GM12878 (cell line): ENCODE results near the gene COQ4. TPM values are rescaled to one million over a fixed set of nuclear protein-coding genes. Genes with fewer than 3 reads are reported as not detected.

Experiments
- ATAC-seq: fragments of 200-7000 bp; cut with Tn5 transposase; 3 replicates; pipeline ENCODE4 v1.9.1; 2020; ENCODE audit warnings: mild to moderate bottlenecking, moderate library complexity
- BruUV-seq: library from RNA; stranded (reverse); fragments of 400-500 nt; replicated peaks from 2 replicates; lab custom pipeline; 2021; lab: Mats Ljungman, UMichigan
- CTCF ChIA-PET: fragments of 300-600 bp; sonication (Branson Sonifier 250); formaldehyde crosslinking; extraction: SDS; loops from one replicate; lab custom pipeline; 2021; ENCODE audit warnings: inconsistent platforms; lab: Yijun Ruan, JAX
- POLR2A ChIA-PET: fragments of 350-600 bp; formaldehyde crosslinking; extraction: SDS; loops from one replicate; lab custom pipeline; 2021; ENCODE audit warnings: inconsistent platforms; lab: Charles Lee
- RAD21 ChIA-PET: fragments of 300-600 bp; sonication (Branson Sonifier 250); formaldehyde crosslinking; loops from one replicate; lab custom pipeline; 2023; ENCODE audit warnings: antibody characterized with exemption; ENCODE audit not compliant: unreplicated experiment; lab: Charles Lee
- SMC1A ChIA-PET: fragments of 300-600 bp; sonication (Branson Sonifier 250); formaldehyde crosslinking; loops from one replicate; lab custom pipeline; 2023; ENCODE audit not compliant: unreplicated experiment, uncharacterized antibody; lab: Charles Lee
- DNase-seq: peaks from one replicate; pipeline ENCODE4 v3.0.0-alpha.2; 2011; ENCODE audit warnings: low read depth, low spot score
- FAIRE-seq: peaks from 3 replicates; lab custom pipeline; 2011; peaks lifted over from hg19 to GRCh38; lab: Jason Lieb, UNC
- H2AFZ ChIP-seq: 2 replicates; pipeline ENCODE4 v1.6.0; 2011; ENCODE audit warnings: low read depth, low read length, control low read depth; ENCODE audit not compliant: control insufficient read depth
- H3K27ac ChIP-seq: 2 replicates; pipeline ENCODE4 v1.5.1; 2011; ENCODE audit warnings: control low read depth; ENCODE audit not compliant: control insufficient read depth, insufficient read depth
- H3K27me3 ChIP-seq, 2 experiments: replicated peaks in 1 of 2; 2 replicates each; pipeline versions ENCODE4 v1.6.0 to v1.6.1; 2011; ENCODE audit warnings: low read length in 1 of 2; ENCODE audit not compliant: control insufficient read depth in 2 of 2, insufficient read depth in 2 of 2
- H3K36me3 ChIP-seq, 2 experiments: 2 replicates each; pipeline ENCODE4 v1.5.1; 2011; ENCODE audit warnings: low read length in 1 of 2; ENCODE audit not compliant: control insufficient read depth in 2 of 2, insufficient read depth in 2 of 2
- H3K4me1 ChIP-seq: 2 replicates; pipeline ENCODE4 v1.6.1; 2011; ENCODE audit warnings: mild to moderate bottlenecking, low read length, moderate library complexity, mixed read lengths; ENCODE audit not compliant: control insufficient read depth, insufficient read depth
- H3K4me2 ChIP-seq: 2 replicates; pipeline ENCODE4 v1.6.0; 2011; ENCODE audit warnings: control low read depth; ENCODE audit not compliant: control insufficient read depth, insufficient read depth
- H3K4me3 ChIP-seq: fragments of 200-600 bp; sonication (generic); 2 replicates; pipeline ENCODE4 v1.5.1; 2016
- H3K79me2 ChIP-seq: 2 replicates; pipeline ENCODE4 v1.6.0; 2011; ENCODE audit warnings: low read length; ENCODE audit not compliant: control insufficient read depth, insufficient read depth
- H3K9ac ChIP-seq: 2 replicates; pipeline ENCODE4 v1.8.0; 2011; ENCODE audit warnings: low read length, control low read depth, mixed read lengths; ENCODE audit not compliant: control insufficient read depth, insufficient read depth
- H3K9me3 ChIP-seq: replicated peaks from 3 replicates; pipeline ENCODE4 v1.5.1; 2011; ENCODE audit warnings: mild to moderate bottlenecking, low read length; ENCODE audit not compliant: control insufficient read depth, insufficient read depth
- H4K20me1 ChIP-seq: 2 replicates; pipeline ENCODE4 v1.6.0; 2011; ENCODE audit not compliant: control insufficient read depth, insufficient read depth
- TCF7 ChIP-seq: IDR thresholded peaks from 2 replicates; pipeline ENCODE4 v1.6.1; 2014; ENCODE audit warnings: antibody characterized with exemption, borderline replicate concordance
- WGBS: methylation state at CpG from one replicate; pipeline ENCODE4 v1.1.6; 2016; ENCODE audit warnings: low lambda C conversion rate; ENCODE audit not compliant: insufficient replicate concordance, insufficient coverage; ENCODE audit errors: missing lambda C conversion rate; 5-methylcytosine and 5-hydroxymethylcytosine counted together
- in situ Hi-C: fragments of 300-500 bp; cut with MboI; formaldehyde crosslinking; loops from 9 replicates; pipeline ENCODE4 v1.14.3; 2018; ENCODE audit warnings: mixed read lengths
- intact Hi-C: fragments of 100-400 bp; cut with micrococcal nuclease; formaldehyde crosslinking; loops from one replicate; pipeline ENCODE4 v1.14.2; 2022; ENCODE audit not compliant: unreplicated experiment
- polyA plus RNA-seq, 11 experiments: library from polyadenylated mRNA; depleted of rRNA in 4 of 11; unstranded in 6 of 11; stranded (reverse) in 5 of 11; fragments of >200 nt; fragmentation: Nextera tagmentation in 4 of 11; fragmentation: Illumina TruSeq in 1 of 11; extraction: Ambion mirVana in 4 of 11; extraction: Trizol in 1 of 11; gene quantifications; 1 replicate in 1 of 11; 2 replicates in 10 of 11; pipeline versions ENCODE4 v1.2.1 to v1.2.3, GENCODE V29; 2011 to 2016; ENCODE audit warnings: inconsistent platforms in 2 of 11, missing spikeins in 2 of 11, low read depth in 1 of 11
- total RNA-seq, 4 experiments: library from RNA; depleted of rRNA in 3 of 4; stranded (reverse); fragments of >200 nt in 3 of 4; fragmentation: Illumina TruSeq in 1 of 4; extraction: Trizol in 1 of 4; gene quantifications; 2 replicates each; pipeline versions ENCODE4 v1.2.1 to v1.2.3, GENCODE V29; 2013 to 2021
- TF ChIP-seq, protein P1 (sequence below): fragments of 450-650 bp; IDR thresholded peaks from 2 replicates; pipeline ENCODE4 v1.6.1; 2017; ENCODE audit warnings: low read depth, mild to moderate bottlenecking, moderate library complexity

The COQ4 gene
- total and polyA plus RNA-seq, 10 of the 15 experiments (the other 5 are each of a cell fraction or from before 2014, with no cell fraction given): 3.8 to 64.1 (median 38.6) TPM

DNA sequence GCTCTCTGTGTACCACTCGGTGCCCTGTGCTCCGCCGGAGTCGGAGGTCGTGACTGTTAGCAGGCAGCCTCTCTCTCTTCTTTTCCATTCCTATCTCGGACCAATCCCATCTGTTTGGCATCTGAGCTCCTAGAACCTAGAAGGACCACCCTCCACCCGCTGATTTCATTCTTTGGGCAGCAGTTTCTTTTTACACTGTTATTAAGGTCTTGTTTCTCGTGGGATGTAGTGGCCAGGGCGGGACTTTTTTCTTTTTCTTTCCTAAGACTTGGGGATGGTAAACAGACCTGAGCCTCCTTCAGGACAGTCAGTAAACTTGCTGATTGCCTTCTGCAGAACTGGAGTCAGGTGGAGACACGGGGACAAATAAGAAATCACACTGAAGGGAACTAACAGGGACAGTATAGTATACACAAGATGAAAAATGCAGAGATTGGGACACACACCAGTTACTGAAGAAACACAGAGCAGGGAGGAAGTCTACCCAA is 49.0 kb downstream of the COQ4 start:
- no peaks in the 10 kb centered on the region for H3K27me3 ChIP-seq
- 0% methylated on average over 10 of the region's 10 CpGs for WGBS
- H3K9ac ChIP-seq: peak overlapping the region; percentile 93
- ChIA-PET POLR2A (interaction anchor here (0.6 to 1.9 kb wide), 15 partner anchors 9 to 352 kb away, joined by 3 to 13 read pairs (median 4); partner anchors contain the start of genes CERCAM, GOLGA2, SPTAN1 and SWI5), RAD21 (interaction anchor here (0.6 to 2.8 kb wide), 5 partner anchors 10 to 239 kb away, joined by 3 to 18 read pairs (median 5); partner anchors contain the start of gene CERCAM), CTCF (interaction anchor here (0.9 to 4.0 kb wide), 7 partner anchors 10 to 447 kb away, joined by 3 to 61 read pairs (median 6); partner anchors contain the start of gene ENDOG)
- H2AFZ ChIP-seq: peak overlapping the region; percentile 95
- H4K20me1 ChIP-seq: no peaks in the 10 kb centered on the region
- H3K36me3 ChIP-seq: no peaks in the 10 kb centered on the region; a peak in 1 of 4 replicates
- intact Hi-C loops: no loop called here
- peaks cover 33% of the 10 kb centered on the region for H3K79me2 ChIP-seq
- BruUV-seq: TSS peak; percentile 88
- in situ Hi-C loops: no loop called here
- H3K9me3 ChIP-seq: no peaks in the 10 kb centered on the region
- peak overlapping the region; percentile 99 for H3K4me3 ChIP-seq
- H3K4me1 ChIP-seq: no peaks in the 10 kb centered on the region
- ATAC-seq (no peak), DNase-seq (no peak)
- H3K27ac ChIP-seq: peak overlapping the region; percentile 89
- TF ChIP-seq, protein P1, sequence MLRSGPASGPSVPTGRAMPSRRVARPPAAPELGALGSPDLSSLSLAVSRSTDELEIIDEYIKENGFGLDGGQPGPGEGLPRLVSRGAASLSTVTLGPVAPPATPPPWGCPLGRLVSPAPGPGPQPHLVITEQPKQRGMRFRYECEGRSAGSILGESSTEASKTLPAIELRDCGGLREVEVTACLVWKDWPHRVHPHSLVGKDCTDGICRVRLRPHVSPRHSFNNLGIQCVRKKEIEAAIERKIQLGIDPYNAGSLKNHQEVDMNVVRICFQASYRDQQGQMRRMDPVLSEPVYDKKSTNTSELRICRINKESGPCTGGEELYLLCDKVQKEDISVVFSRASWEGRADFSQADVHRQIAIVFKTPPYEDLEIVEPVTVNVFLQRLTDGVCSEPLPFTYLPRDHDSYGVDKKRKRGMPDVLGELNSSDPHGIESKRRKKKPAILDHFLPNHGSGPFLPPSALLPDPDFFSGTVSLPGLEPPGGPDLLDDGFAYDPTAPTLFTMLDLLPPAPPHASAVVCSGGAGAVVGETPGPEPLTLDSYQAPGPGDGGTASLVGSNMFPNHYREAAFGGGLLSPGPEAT: 0 out of 2 replicates have a peak, but pooled peaks have one; percentile 55
- TF ChIP-seq TCF7: no peak
- TF ChIP-seq, all 136 proteins: peak for 1
- SMC1A ChIA-PET: interaction anchor here (0.8 to 2.7 kb wide), 4 partner anchors 10 to 132 kb away, joined by 3 to 19 read pairs (median 4); partner anchors contain the start of gene GLE1
- no peak for FAIRE-seq
- H3K4me2 ChIP-seq: peak overlapping the region; percentile 79
